HepG2 (cell line): ENCODE data around the gene PLD1. TPM values are rescaled to one million over a fixed set of nuclear protein-coding genes. Genes with fewer than 3 reads are reported as not detected.

Experiments
- ARNT ChIP-seq: fragments of 450-650 bp; IDR thresholded peaks from 2 replicates; pipeline ENCODE4 v1.6.1; 2017
- GFI1 ChIP-seq: sonication (generic); formaldehyde crosslinking; IDR thresholded peaks from 2 replicates; pipeline ENCODE4 v1.5.0; 2020; ENCODE audit warnings: missing genetic modification reagents, mild to moderate bottlenecking, borderline replicate concordance
- GLI4 ChIP-seq: sonication (generic); formaldehyde crosslinking; IDR thresholded peaks from 2 replicates; pipeline ENCODE4 v1.5.1; 2020; ENCODE audit warnings: missing genetic modification reagents, mild to moderate bottlenecking, moderate library complexity, borderline replicate concordance
- HDAC2 ChIP-seq: sonication (generic); formaldehyde crosslinking; IDR thresholded peaks from 2 replicates; pipeline ENCODE4 v1.4.0; 2020; ENCODE audit warnings: missing genetic modification reagents
- KDM4B ChIP-seq: sonication (generic); formaldehyde crosslinking; IDR thresholded peaks from 2 replicates; pipeline ENCODE4 v1.4.0; 2020; ENCODE audit warnings: missing genetic modification reagents
- MED1 ChIP-seq: sonication (generic); formaldehyde crosslinking; IDR thresholded peaks from 2 replicates; pipeline ENCODE4 v1.4.0; 2020; ENCODE audit warnings: missing genetic modification reagents
- MIXL1 ChIP-seq: IDR thresholded peaks from 2 replicates; pipeline ENCODE4 v1.6.1; 2016
- NKX3-1 ChIP-seq: sonication (generic); formaldehyde crosslinking; IDR thresholded peaks from 2 replicates; pipeline ENCODE4 v1.5.0; 2020; ENCODE audit warnings: missing genetic modification reagents
- NR1H2 ChIP-seq: sonication (generic); formaldehyde crosslinking; IDR thresholded peaks from 2 replicates; pipeline ENCODE4 v1.8.1; 2022; ENCODE audit warnings: low read depth, missing genetic modification reagents, borderline replicate concordance
- NRL ChIP-seq: sonication (generic); formaldehyde crosslinking; IDR thresholded peaks from 2 replicates; pipeline ENCODE4 v1.5.0; 2020; ENCODE audit warnings: missing genetic modification reagents, mild to moderate bottlenecking, moderate library complexity, borderline replicate concordance
- RARG ChIP-seq: sonication (generic); formaldehyde crosslinking; IDR thresholded peaks from 2 replicates; pipeline ENCODE4 v1.4.0; 2020; ENCODE audit warnings: low read depth, mild to moderate bottlenecking, missing genetic modification reagents
- RFX5 ChIP-seq: IDR thresholded peaks from 2 replicates; pipeline ENCODE4 v1.6.1; 2011; ENCODE audit warnings: low read depth, low read length, improper control_type of control experiment
- RNF219 ChIP-seq: sonication (generic); formaldehyde crosslinking; IDR thresholded peaks from 2 replicates; pipeline ENCODE4 v1.5.0; 2020; ENCODE audit warnings: mild to moderate bottlenecking, missing genetic modification reagents
- RXRA ChIP-seq: sonication (generic); formaldehyde crosslinking; IDR thresholded peaks from 2 replicates; pipeline ENCODE4 v1.5.1; 2020; ENCODE audit warnings: missing genetic modification reagents
- SP4 ChIP-seq: sonication (generic); formaldehyde crosslinking; IDR thresholded peaks from 2 replicates; pipeline ENCODE4 v1.8.1; 2023; ENCODE audit warnings: mild to moderate bottlenecking, missing genetic modification reagents
- SSRP1 ChIP-seq: IDR thresholded peaks from 2 replicates; pipeline ENCODE4 v1.6.1; 2016; ENCODE audit warnings: control low read depth
- STAG1 ChIP-seq: sonication (generic); formaldehyde crosslinking; IDR thresholded peaks from 2 replicates; pipeline ENCODE4 v1.4.0; 2020; ENCODE audit warnings: missing genetic modification reagents
- TSC22D2 ChIP-seq: sonication (generic); formaldehyde crosslinking; IDR thresholded peaks from 2 replicates; pipeline ENCODE4 v1.5.1; 2020; ENCODE audit warnings: missing genetic modification reagents, mild to moderate bottlenecking, borderline replicate concordance
- ZNF331 ChIP-seq: sonication (generic); formaldehyde crosslinking; IDR thresholded peaks from 2 replicates; pipeline ENCODE4 v1.4.0; 2020; ENCODE audit warnings: missing genetic modification reagents
- ZNF431 ChIP-seq: sonication (generic); formaldehyde crosslinking; IDR thresholded peaks from 2 replicates; pipeline ENCODE4 v1.9.0; 2022; ENCODE audit warnings: missing genetic modification reagents, low read depth, mild to moderate bottlenecking, borderline replicate concordance
- ZNF672 ChIP-seq: sonication (generic); formaldehyde crosslinking; IDR thresholded peaks from 2 replicates; pipeline ENCODE4 v1.8.1; 2022; ENCODE audit warnings: missing genetic modification reagents
- ZNF7 ChIP-seq: IDR thresholded peaks from 2 replicates; pipeline ENCODE4 v1.6.1; 2016; ENCODE audit warnings: missing biosample characterization, missing genetic modification reagents
- polyA plus RNA-seq, 8 experiments: library from polyadenylated mRNA; depleted of rRNA in 3 of 8; stranded (reverse) in 7 of 8; unstranded in 1 of 8; fragments of >200 nt; fragmentation: Illumina TruSeq in 4 of 8; extraction: Trizol in 4 of 8; gene quantifications; 2 replicates each; pipeline versions ENCODE4 v1.2.1 to v1.2.3, GENCODE V29; 2011 to 2016; ENCODE audit warnings: low read depth in 4 of 8, missing spikeins in 1 of 8, mixed read lengths in 1 of 8; ENCODE audit not compliant: insufficient read depth in 1 of 8
- total RNA-seq, 5 experiments: library from RNA; depleted of rRNA; stranded (reverse); fragments of >200 nt; fragmentation: Illumina TruSeq; extraction: Trizol; gene quantifications; 2 replicates each; pipeline ENCODE4 v1.2.3, GENCODE V29; 2016; ENCODE audit warnings: low read depth in 1 of 5
- TF ChIP-seq, protein P1 (sequence below): sonication (generic); formaldehyde crosslinking; IDR thresholded peaks from 2 replicates; pipeline ENCODE4 v1.4.0; 2020; ENCODE audit warnings: missing genetic modification reagents
- TF ChIP-seq, protein P2 (sequence below): sonication (generic); formaldehyde crosslinking; IDR thresholded peaks from 2 replicates; pipeline ENCODE4 v1.8.0; 2022; ENCODE audit warnings: mild to moderate bottlenecking, missing genetic modification reagents, moderate library complexity
- TF ChIP-seq, protein P3 (sequence below): sonication (generic); formaldehyde crosslinking; IDR thresholded peaks from 2 replicates; pipeline ENCODE4 v1.4.0; 2020; ENCODE audit warnings: missing genetic modification reagents, borderline replicate concordance

PLD1 gene
- total and polyA plus RNA-seq, 2 of the 13 experiments (the other 11 are each of a cell fraction or from before 2014, with no cell fraction given): 27.1 to 59.4 TPM

- no peak for TF ChIP-seq RNF219 (CRISPR knock-in tag)
- TF ChIP-seq, protein P1, sequence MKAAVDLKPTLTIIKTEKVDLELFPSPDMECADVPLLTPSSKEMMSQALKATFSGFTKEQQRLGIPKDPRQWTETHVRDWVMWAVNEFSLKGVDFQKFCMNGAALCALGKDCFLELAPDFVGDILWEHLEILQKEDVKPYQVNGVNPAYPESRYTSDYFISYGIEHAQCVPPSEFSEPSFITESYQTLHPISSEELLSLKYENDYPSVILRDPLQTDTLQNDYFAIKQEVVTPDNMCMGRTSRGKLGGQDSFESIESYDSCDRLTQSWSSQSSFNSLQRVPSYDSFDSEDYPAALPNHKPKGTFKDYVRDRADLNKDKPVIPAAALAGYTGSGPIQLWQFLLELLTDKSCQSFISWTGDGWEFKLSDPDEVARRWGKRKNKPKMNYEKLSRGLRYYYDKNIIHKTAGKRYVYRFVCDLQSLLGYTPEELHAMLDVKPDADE (CRISPR knock-in tag): no peak
- TF ChIP-seq TSC22D2 (CRISPR knock-in tag): no peak
- no peak for TF ChIP-seq GLI4
- TF ChIP-seq GFI1 (CRISPR knock-in tag): peak; percentile 99
- TF ChIP-seq RFX5: no peak
- no peak; the same call in 1 of the 2 replicates for TF ChIP-seq SSRP1
- no peak for TF ChIP-seq RARG (CRISPR knock-in tag)
- TF ChIP-seq MED1 (CRISPR knock-in tag): peak; percentile 90
- no peak for TF ChIP-seq NKX3-1
- TF ChIP-seq ARNT: no peak
- peak; percentile 79 for TF ChIP-seq ZNF331
- TF ChIP-seq SP4 (CRISPR knock-in tag): 0 out of 2 replicates have a peak, but pooled peaks have one; percentile 43
- TF ChIP-seq, protein P2, sequence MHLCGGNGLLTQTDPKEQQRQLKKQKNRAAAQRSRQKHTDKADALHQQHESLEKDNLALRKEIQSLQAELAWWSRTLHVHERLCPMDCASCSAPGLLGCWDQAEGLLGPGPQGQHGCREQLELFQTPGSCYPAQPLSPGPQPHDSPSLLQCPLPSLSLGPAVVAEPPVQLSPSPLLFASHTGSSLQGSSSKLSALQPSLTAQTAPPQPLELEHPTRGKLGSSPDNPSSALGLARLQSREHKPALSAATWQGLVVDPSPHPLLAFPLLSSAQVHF (CRISPR knock-in tag): no peak
- TF ChIP-seq NRL (CRISPR knock-in tag): no peak
- TF ChIP-seq NR1H2 (CRISPR knock-in tag): no peak
- peak; percentile 85; the same call in 1 of the 2 replicates for TF ChIP-seq KDM4B
- peak; percentile 73 for TF ChIP-seq RXRA (CRISPR knock-in tag)
- no peak for TF ChIP-seq ZNF7
- TF ChIP-seq ZNF431 (CRISPR knock-in tag): no peak; the same call in 1 of the 2 replicates
- peak; percentile 91 for TF ChIP-seq MIXL1 (CRISPR knock-in tag)
- peak; percentile 92 for TF ChIP-seq STAG1 (CRISPR knock-in tag)
- TF ChIP-seq ZNF672: no peak
- TF ChIP-seq, protein P3, sequence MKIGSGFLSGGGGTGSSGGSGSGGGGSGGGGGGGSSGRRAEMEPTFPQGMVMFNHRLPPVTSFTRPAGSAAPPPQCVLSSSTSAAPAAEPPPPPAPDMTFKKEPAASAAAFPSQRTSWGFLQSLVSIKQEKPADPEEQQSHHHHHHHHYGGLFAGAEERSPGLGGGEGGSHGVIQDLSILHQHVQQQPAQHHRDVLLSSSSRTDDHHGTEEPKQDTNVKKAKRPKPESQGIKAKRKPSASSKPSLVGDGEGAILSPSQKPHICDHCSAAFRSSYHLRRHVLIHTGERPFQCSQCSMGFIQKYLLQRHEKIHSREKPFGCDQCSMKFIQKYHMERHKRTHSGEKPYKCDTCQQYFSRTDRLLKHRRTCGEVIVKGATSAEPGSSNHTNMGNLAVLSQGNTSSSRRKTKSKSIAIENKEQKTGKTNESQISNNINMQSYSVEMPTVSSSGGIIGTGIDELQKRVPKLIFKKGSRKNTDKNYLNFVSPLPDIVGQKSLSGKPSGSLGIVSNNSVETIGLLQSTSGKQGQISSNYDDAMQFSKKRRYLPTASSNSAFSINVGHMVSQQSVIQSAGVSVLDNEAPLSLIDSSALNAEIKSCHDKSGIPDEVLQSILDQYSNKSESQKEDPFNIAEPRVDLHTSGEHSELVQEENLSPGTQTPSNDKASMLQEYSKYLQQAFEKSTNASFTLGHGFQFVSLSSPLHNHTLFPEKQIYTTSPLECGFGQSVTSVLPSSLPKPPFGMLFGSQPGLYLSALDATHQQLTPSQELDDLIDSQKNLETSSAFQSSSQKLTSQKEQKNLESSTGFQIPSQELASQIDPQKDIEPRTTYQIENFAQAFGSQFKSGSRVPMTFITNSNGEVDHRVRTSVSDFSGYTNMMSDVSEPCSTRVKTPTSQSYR (CRISPR knock-in tag): no peak
- TF ChIP-seq HDAC2 (CRISPR knock-in tag): peak; percentile 89
Measured at GRCh38 chr3:171829841-171830517, 19.7 kb upstream of the PLD1 start (continued).
